T47D (cell line): ENCODE data around the gene ZNF497.
A peak's percentile ranks its signal among the peaks of the same experiment; 100 is the strongest.
"Not testable (repeated sequence)": the region's sequence is repeated elsewhere in the genome, so short reads cannot be mapped to it uniquely, and the experiment has no call there.

Source experiments
- DNase-seq, 2 experiments: peaks; one replicate each; pipeline versions ENCODE4 v3.0.0 to v3.0.0-alpha.2; 2011 to 2012; ENCODE audit warnings: low read depth in 1 of 2, low spot score in 1 of 2
- JUND ChIP-seq: IDR thresholded peaks from 2 replicates; pipeline ENCODE4 v1.6.1; 2012; ENCODE audit warnings: low read depth
- in situ Hi-C: cut with HindIII; loops from 2 replicates; pipeline ENCODE4 v1.10.0; 2016; ENCODE audit warnings: low sequenced_read_pairs, low pct_unique_long_range_greater_than_20kb

Gene ZNF497

GRCh38 chr19:58362272-58362994 is at the start of gene ZNF497:
Gene ZNF497, minus strand, starts transcription at chr19:58362751. Its CDS starts 5,116 bp downstream, at chr19:58357635.
- in situ Hi-C loops, result no loop called here
- TF ChIP-seq JUND, result no peak
- peak; percentile 95 to 96 for DNase-seq

DNA sequence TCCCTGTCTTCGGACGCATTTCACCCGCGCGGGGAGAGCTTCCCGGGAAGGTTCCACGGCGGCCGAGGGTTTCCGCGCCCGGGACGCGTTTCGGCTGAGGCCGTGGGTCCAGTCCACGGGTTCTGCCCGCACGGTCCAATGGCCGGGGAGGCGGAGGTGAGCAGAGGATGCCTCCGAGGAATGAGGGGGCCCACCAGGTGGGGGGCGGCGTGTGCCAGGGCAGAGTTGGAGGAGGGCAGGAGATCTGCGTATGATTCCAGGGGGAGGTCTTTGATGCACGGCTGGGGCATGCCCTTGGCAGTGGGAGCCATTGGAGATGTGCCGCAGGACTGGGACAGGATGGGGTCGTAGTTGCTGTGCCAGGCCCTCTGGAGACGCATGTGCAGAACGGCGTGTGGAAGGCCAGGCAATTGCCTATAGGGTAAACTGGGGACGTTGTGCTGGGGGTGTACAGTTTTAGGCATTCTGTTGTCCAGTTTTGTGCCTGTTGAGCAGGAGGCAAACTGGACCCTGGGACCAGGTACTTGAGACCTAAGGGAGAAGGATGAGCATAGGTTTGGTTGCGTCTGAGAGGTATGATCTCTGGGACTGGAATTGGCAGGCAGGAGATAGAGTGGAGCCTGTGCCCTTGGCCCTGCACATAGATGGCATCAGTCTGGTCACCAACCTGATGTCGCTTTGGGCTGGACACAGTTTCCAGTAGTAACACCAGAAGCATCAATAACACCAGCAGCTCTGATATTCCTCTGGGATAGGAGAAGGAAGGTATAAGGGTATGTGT is 46.6 kb upstream of the ZNF497 start:
- in situ Hi-C loops, result no loop called here
- TF ChIP-seq JUND, result no peak
- DNase-seq, result peak in 1 of 2 experiments; percentile 40

DNA sequence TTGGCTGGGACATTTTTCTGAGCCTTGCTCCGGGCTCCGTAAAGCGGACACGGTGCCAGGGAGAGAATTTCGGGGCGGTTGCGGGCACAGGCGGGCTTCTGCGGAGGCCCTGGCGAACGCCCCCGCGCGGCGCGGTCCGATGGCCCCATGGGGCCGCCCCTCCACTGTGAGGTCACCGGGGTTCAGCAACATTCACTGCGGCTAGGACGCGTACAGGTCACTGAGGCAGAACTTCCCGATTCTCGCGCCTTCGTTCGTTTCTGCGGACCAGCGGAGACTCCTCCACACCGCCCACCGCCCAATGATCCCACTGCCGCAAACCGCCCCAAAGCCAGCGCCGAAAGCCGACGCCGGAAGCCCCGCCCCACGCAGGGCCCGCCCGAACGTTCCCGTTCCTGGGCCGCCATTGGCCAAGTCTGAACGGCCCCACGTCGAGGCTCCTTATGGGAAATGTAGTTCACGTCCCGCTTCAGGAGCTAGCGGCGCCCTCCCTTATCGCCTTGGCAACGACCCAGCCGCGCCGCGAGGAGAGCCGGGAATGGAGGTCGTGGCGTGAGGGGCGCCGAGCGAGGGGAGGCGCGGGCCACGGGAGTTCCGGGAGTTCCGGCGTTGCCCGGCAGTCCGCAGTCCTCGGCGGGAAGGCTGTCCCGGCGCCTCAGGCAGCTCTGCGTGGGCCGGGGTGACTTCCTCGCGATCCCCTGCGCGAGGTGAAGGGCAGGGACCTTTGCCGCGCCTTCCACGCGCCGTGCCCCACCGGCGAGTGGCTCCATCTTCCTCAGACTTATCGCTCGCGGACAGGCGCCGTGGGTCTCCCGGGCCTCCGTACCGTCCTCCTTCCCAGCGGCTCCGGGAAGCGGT is 45.8 kb upstream of the ZNF497 start, which contains the start of gene ZNF584:
Gene ZNF584 (plus strand): TSS at position 498 of the 858 bp plus-strand sequence. CDS start 499 bp downstream, outside the sequence.
- in situ Hi-C loops, result no loop called here
- TF ChIP-seq JUND, result no peak
- peak; percentile 88 for DNase-seq

GRCh38 chr19:58407658-58408151 is 45.2 kb upstream of the ZNF497 start:
- no peak for DNase-seq
- no peak for TF ChIP-seq JUND
- in situ Hi-C loops, result no loop called here

- DNase-seq, result peak in 1 of 2 experiments; percentile 48
These were observed 44.5 kb upstream of the ZNF497 start for GRCh38 chr19:58406818-58407657.

GRCh38 chr19:58403920-58404478 is 41.4 kb upstream of the ZNF497 start:
- DNase-seq, in situ Hi-C loops: not testable (repeated sequence)

More at GRCh38 chr19:58406818-58407657, 44.5 kb upstream of the ZNF497 start:
- in situ Hi-C loops, result no loop called here
- no peak for TF ChIP-seq JUND

- in situ Hi-C loops, result no loop called here
- DNase-seq, result no peak
These were observed 39.4 kb upstream of the ZNF497 start for GRCh38 chr19:58401840-58402421.

GRCh38 chr19:58400916-58401839 is 38.6 kb upstream of the ZNF497 start:
- in situ Hi-C loops, result no loop called here
- TF ChIP-seq JUND, result no peak
- DNase-seq, result peak; percentile 98 to 99

More at GRCh38 chr19:58401840-58402421, 39.4 kb upstream of the ZNF497 start:
- TF ChIP-seq JUND, result no peak

DNA sequence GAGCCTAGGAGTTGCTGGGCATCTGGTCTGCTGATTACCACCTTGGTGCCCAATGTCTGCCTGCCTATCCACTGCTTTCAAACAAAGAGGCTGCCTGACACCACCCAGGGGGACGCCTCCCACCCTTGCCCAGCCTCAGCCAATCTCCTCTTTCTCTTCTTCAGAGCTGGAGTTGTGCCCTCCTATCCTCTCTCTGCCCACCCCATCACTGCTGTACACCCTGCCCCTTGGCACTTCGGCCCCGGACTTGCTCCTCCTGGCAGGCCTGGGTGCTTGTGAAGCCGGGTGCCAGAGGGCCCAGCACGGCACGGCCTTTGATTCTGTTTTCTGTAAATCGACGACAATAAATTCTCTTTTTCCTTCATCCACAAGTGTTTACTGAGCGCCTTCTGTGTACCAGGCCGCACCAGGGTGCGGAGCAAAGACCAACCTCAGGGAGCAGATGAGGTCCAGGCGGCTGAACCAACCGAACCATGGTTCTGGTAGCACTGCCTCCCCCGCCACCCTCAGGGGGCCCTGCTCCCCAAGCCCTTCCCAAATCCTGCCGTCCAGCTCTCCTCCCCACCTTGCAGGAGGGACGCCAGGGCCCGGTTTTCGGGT is 37.9 kb upstream of the ZNF497 start:
- TF ChIP-seq JUND, result no peak
- no peak for DNase-seq
- in situ Hi-C loops, result no loop called here

DNA sequence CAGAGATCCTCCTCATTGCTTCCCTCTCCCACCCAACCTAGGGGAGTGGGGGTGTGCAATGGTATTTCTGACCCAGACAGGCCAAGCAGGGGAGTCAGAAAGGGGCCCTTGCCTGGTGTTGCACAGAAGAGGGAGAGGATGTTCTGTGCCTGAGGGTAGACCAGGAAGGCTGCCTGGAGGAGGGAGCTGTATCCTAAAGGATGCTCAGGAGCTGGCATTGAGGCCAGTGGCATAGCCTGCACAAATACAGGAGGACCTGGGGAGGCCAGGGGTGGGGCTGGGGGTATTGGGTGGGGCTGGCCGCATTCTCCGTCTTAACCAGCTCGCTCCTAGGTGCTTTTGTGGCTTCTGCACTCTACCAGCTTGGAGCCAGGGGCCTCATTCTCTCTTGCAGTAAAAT is 37.4 kb upstream of the ZNF497 start:
- no peak for DNase-seq
- in situ Hi-C loops, result no loop called here
- no peak for TF ChIP-seq JUND
